RWPE1 (cell line): ENCODE results near the gene ZNF541.

Source experiments
- CTCF ChIA-PET: fragments of 350-600 bp; sonication (Branson Sonifier 250); formaldehyde crosslinking; extraction: SDS; loops from one replicate; lab custom pipeline; 2021; lab: Yijun Ruan, JAX
- POLR2A ChIA-PET: fragments of 400-600 bp; formaldehyde crosslinking; extraction: SDS; loops from one replicate; lab custom pipeline; 2020; ENCODE audit warnings: antibody characterized with exemption; ENCODE audit not compliant: low non-redundant PET; lab: Yijun Ruan, JAX
- DNase-seq: peaks from one replicate; pipeline ENCODE4 v3.0.0; 2012; ENCODE audit warnings: low spot score
- H3K27ac ChIP-seq: fragments of 450-650 bp; 2 replicates; pipeline ENCODE4 v1.5.1; 2017
- CTCF ChIP-seq: fragments of 450-650 bp; conservative IDR thresholded peaks from 2 replicates; pipeline ENCODE4 v1.5.1; 2017; ENCODE audit warnings: low read depth, mild to moderate bottlenecking

Gene ZNF541

GRCh38 chr19:47529018-47529742 is 43.8 kb downstream of the ZNF541 start:
- TF ChIP-seq CTCF: no peak
- no peak overlapping the region for H3K27ac ChIP-seq
- POLR2A ChIA-PET: no interaction called here
- CTCF ChIA-PET: interaction anchor here (0.6 to 1.8 kb wide), 3 partner anchors 14 to 224 kb away, joined by 3 to 7 read pairs (median 3); partner anchors contain the start of gene NAPA
- DNase-seq: no peak

GRCh38 chr19:47526798-47527197 is 46.1 kb downstream of the ZNF541 start:
- H3K27ac ChIP-seq: no peak overlapping the region
- DNase-seq: no peak
- CTCF ChIA-PET: no interaction called here
- no peak for TF ChIP-seq CTCF
- POLR2A ChIA-PET: no interaction called here

GRCh38 chr19:47523473-47523872 is 49.5 kb downstream of the ZNF541 start:
- no peak overlapping the region for H3K27ac ChIP-seq
- CTCF ChIA-PET: interaction anchor here (0.5 to 2.1 kb wide), 4 partner anchors 8 to 55 kb away, joined by 3 to 12 read pairs (median 4); partner anchors contain the start of gene NAPA
- no peak for DNase-seq
- no peak for TF ChIP-seq CTCF
- POLR2A ChIA-PET: no interaction called here
